SU-DHL-6 (cell line): ENCODE results near the gene FLYWCH1.

Source experiments
- H2AFZ ChIP-seq: fragments of 200-600 bp; sonication (generic); 2 replicates; pipeline ENCODE4 v1.6.1; 2014; ENCODE audit warnings: low read depth, mild to moderate bottlenecking, moderate library complexity, mixed read lengths, antibody characterized with exemption, low read length; ENCODE audit not compliant: severe bottlenecking
- H3F3A ChIP-seq: fragments of 200-600 bp; shearing (Covaris generic); 2 replicates; pipeline ENCODE4 v1.6.0; 2016; ENCODE audit warnings: antibody characterized with exemption, mild to moderate bottlenecking; ENCODE audit not compliant: insufficient read depth
- H3K27ac ChIP-seq: fragments of 200-600 bp; sonication (generic); 2 replicates; pipeline ENCODE4 v1.5.1; 2016; ENCODE audit warnings: low read depth, mild to moderate bottlenecking, low read length, moderate library complexity, mixed read lengths
- H3K27me3 ChIP-seq: fragments of 200-600 bp; sonication (generic), shearing (Covaris generic); 2 replicates; pipeline ENCODE4 v1.6.0; 2014; ENCODE audit warnings: mild to moderate bottlenecking, low read length
- H3K36me3 ChIP-seq: fragments of 200-600 bp; sonication (generic); 2 replicates; pipeline ENCODE4 v1.6.1; 2014; ENCODE audit warnings: mild to moderate bottlenecking, low read length, mixed read lengths
- H3K4me2 ChIP-seq: fragments of 300-600, 200-600 bp; shearing (Covaris generic), sonication (generic); 2 replicates; pipeline ENCODE4 v1.6.0; 2014; ENCODE audit warnings: low read length, low read depth, mild to moderate bottlenecking; ENCODE audit not compliant: poor library complexity, severe bottlenecking
- H3K4me3 ChIP-seq: fragments of 200-600 bp; sonication (generic); 2 replicates; pipeline ENCODE4 v1.5.1; 2014; ENCODE audit warnings: antibody characterized with exemption, low read length, mild to moderate bottlenecking, mixed read lengths; ENCODE audit not compliant: insufficient read depth, poor library complexity, severe bottlenecking
- H3K79me2 ChIP-seq: fragments of 200-600 bp; sonication (generic); 2 replicates; pipeline ENCODE4 v1.6.1; 2014; ENCODE audit warnings: mild to moderate bottlenecking, low read length, moderate library complexity; ENCODE audit not compliant: insufficient read depth
- H3K9ac ChIP-seq: fragments of 200-600 bp; sonication (generic); 2 replicates; pipeline ENCODE4 v1.7.0; 2014; ENCODE audit warnings: mild to moderate bottlenecking, low read length
- H3K9me2 ChIP-seq: fragments of 200-600 bp; sonication (generic); replicated peaks from 2 replicates; pipeline ENCODE4 v1.6.1; 2014; ENCODE audit warnings: low read length; ENCODE audit not compliant: insufficient read depth
- H3K9me3 ChIP-seq: fragments of 200-600 bp; sonication (generic); 2 replicates; pipeline ENCODE4 v1.6.1; 2014; ENCODE audit warnings: low read length, mixed read lengths; ENCODE audit not compliant: insufficient read depth
- H4K20me1 ChIP-seq: fragments of 200-600 bp; sonication (generic); 2 replicates; pipeline ENCODE4 v1.6.1; 2014; ENCODE audit warnings: low read depth, mild to moderate bottlenecking, antibody characterized with exemption, low read length, moderate library complexity, mixed read lengths
- CTCF ChIP-seq: fragments of 200-600 bp; sonication (generic); IDR thresholded peaks from one replicate; pipeline ENCODE4 v1.5.1; 2017; ENCODE audit warnings: antibody characterized with exemption, mild to moderate bottlenecking, low read length, moderate library complexity; ENCODE audit not compliant: insufficient read depth, poor library complexity, severe bottlenecking
- EZH2phosphoT487 ChIP-seq: fragments of 200-600 bp; sonication (generic), shearing (Covaris generic); conservative IDR thresholded peaks from 2 replicates; pipeline ENCODE4 v1.6.1; 2018; ENCODE audit warnings: mild to moderate bottlenecking, antibody characterized with exemption, low read length, moderate library complexity, mixed read lengths

Gene FLYWCH1

GRCh38 chr16:2968368-2968737 lies 56.6 kb downstream of the FLYWCH1 start:
- H3K36me3 ChIP-seq: no peaks in the 10 kb centered on the region
- H3K79me2 ChIP-seq: peaks cover 22% of the 10 kb centered on the region
- peak overlapping the region; percentile 98 for H3K9ac ChIP-seq
- H3K27me3 ChIP-seq: no peaks in the 10 kb centered on the region
- H3K4me2 ChIP-seq: peak overlapping the region; percentile 86
- H3K9me3 ChIP-seq: no peaks in the 10 kb centered on the region
- H3K27ac ChIP-seq: peak overlapping the region; percentile 93
- peaks cover 4% of the 10 kb centered on the region; the same call in 1 of the 2 replicates for H4K20me1 ChIP-seq
- H3K4me3 ChIP-seq: peak overlapping the region; percentile 98
- H3K9me2 ChIP-seq: no peaks in the 10 kb centered on the region
- H2AFZ ChIP-seq: peak overlapping the region; percentile 36
- no peak for TF ChIP-seq EZH2phosphoT487
- TF ChIP-seq CTCF: no peak
- peaks cover 57% of the 10 kb centered on the region for H3F3A ChIP-seq

GRCh38 chr16:2968738-2969544 lies 57.2 kb downstream of the FLYWCH1 start, which contains the start of gene PAQR4:
Gene PAQR4 (plus strand): TSS chr16:2969348. CDS start chr16:2969675, 327 bp downstream.
- Histone ChIP-seq H3F3A (peaks cover 58% of the 10 kb centered on the region), H3K79me2 (peaks cover 22% of the 10 kb centered on the region), H2AFZ (peak within 1 kb of the TSS; percentile 36), H3K27me3 (no peaks in the 10 kb centered on the region), H3K27ac (peak within 1 kb of the TSS; percentile 93), H3K4me2 (peak within 1 kb of the TSS; percentile 86), H3K36me3 (no peaks in the 10 kb centered on the region), H3K9ac (peak within 1 kb of the TSS; percentile 98), H3K4me3 (peak within 1 kb of the TSS; percentile 98), H4K20me1 (peaks cover 4% of the 10 kb centered on the region; the same call in 1 of the 2 replicates), H3K9me2 (no peaks in the 10 kb centered on the region), H3K9me3 (no peaks in the 10 kb centered on the region)
- TF ChIP-seq EZH2phosphoT487: no peak
- TF ChIP-seq CTCF: no peak

DNA sequence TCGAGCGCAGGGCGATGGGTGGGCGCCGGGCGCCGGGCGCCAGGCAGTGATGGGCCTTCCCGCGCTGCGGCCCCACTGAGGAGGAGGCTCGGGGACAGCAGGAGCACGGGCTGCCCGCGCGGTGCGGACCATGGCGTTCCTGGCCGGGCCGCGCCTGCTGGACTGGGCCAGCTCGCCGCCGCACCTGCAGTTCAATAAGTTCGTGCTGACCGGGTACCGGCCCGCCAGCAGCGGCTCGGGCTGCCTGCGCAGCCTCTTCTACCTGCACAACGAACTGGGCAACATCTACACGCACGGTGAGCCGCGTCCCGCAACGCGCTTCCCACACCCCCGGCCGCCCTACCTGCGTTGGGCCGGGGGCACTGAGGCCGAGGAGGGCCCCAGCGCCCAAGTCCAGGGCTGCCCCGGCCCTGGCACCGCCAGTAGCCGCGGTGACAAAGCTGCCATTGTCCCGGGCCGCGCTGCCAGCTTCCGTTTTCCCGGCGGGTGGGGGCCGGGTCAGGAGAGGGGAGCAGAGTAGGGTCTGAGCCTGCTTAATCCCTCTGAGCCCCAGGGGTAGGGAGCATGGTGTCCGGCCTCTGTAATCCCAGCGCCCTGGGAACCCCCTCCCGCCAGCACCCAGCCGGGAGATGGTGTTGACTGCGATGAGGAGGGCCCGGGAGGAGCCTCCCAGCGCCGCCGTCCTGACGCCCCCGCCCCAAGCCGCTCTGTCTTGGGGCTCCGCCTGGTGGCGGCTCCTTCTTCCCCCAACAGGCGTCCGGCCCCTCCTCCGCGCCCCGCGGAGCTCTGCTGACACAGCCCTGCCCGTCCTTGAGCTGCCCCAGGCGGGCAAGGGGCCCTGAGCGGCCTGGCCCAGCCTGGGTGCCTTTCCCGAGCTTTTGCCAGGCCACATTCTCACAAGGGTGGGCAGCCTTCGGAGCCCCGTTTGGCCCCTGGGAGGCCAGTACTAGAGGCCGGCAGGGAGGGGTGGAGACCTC lies 58.1 kb downstream of the FLYWCH1 start:
- H4K20me1 ChIP-seq: peaks cover 4% of the 10 kb centered on the region; the same call in 1 of the 2 replicates
- peak overlapping the region; percentile 93 for H3K27ac ChIP-seq
- H3K4me2 ChIP-seq: peak overlapping the region; percentile 71
- H3K9me3 ChIP-seq: no peaks in the 10 kb centered on the region
- TF ChIP-seq EZH2phosphoT487 (no peak), CTCF (peak; percentile 52)
- peaks cover 22% of the 10 kb centered on the region for H3K79me2 ChIP-seq
- peak overlapping the region; percentile 98 for H3K9ac ChIP-seq
- H3K27me3 ChIP-seq: no peaks in the 10 kb centered on the region
- peak overlapping the region; percentile 98 for H3K4me3 ChIP-seq
- H3K9me2 ChIP-seq: no peaks in the 10 kb centered on the region
- H3F3A ChIP-seq: peaks cover 51% of the 10 kb centered on the region
- H3K36me3 ChIP-seq: no peaks in the 10 kb centered on the region
- H2AFZ ChIP-seq: no peak overlapping the region
